Esophagus squamous epithelium (tissue), 5 donors: ENCODE data around the gene ANKS1B. TPM values are rescaled to one million over a fixed set of nuclear protein-coding genes. Genes with fewer than 3 reads are reported as not detected.
A peak's percentile ranks its signal among the peaks of the same experiment; 100 is the strongest.
"Not testable (repeated sequence)": the region's sequence is repeated elsewhere in the genome, so short reads cannot be mapped to it uniquely, and the experiment has no call there.

Experiments used
- DNase-seq: peaks from one replicate; lab custom pipeline; 2025; lab: John Stamatoyannopoulos, UW
- H3K27ac ChIP-seq, 4 donors: fragments of 200-600 bp; sonication (generic); one replicate each; pipeline ENCODE4 v1.5.1; 2016 to 2019; ENCODE audit warnings: mild to moderate bottlenecking in 1 of 4
- H3K27me3 ChIP-seq, 4 donors: fragments of 200-600 bp; sonication (generic); 1 replicate in 3 of 4; 2 replicates in 1 of 4; pipeline versions ENCODE4 v1.5.1 to v1.6.0; 2017 to 2021; ENCODE audit warnings: antibody characterized with exemption in 1 of 4
- H3K36me3 ChIP-seq, 3 donors: fragments of 200-600 bp; sonication (generic); one replicate each; pipeline ENCODE4 v1.5.1; 2016 to 2019
- H3K4me1 ChIP-seq, 3 donors: fragments of 200-600 bp; sonication (generic); one replicate each; pipeline ENCODE4 v1.5.1; 2017 to 2019
- H3K4me3 ChIP-seq, 4 donors: fragments of 200-600 bp; sonication (generic); 1 replicate in 3 of 4; 2 replicates in 1 of 4; pipeline ENCODE4 v1.5.1; 2016 to 2019; ENCODE audit warnings: mild to moderate bottlenecking in 2 of 4, moderate library complexity in 1 of 4
- H3K9me3 ChIP-seq, 3 donors: fragments of 200-600 bp; sonication (generic); one replicate each; pipeline ENCODE4 v1.5.1; 2016 to 2019
- POLR2A ChIP-seq, 4 donors: fragments of 450-650 bp; IDR thresholded peaks; one replicate each; pipeline ENCODE4 v1.6.1; 2017; ENCODE audit warnings: antibody characterized with exemption in 4 of 4, mild to moderate bottlenecking in 4 of 4, moderate library complexity in 3 of 4
- WGBS, 2 donors: methylation state at CpG; one replicate each; pipeline ENCODE4 v1.1.5; 2018; 5-methylcytosine and 5-hydroxymethylcytosine counted together
- intact Hi-C: fragments of 100-400 bp; cut with DNase I; formaldehyde crosslinking; loops from one replicate; pipeline ENCODE4 v1.15.0; 2022
- total RNA-seq, 4 donors: library from RNA; depleted of rRNA; stranded (reverse); fragments of >200 nt; gene quantifications; one replicate each; pipeline ENCODE4 v1.1.0, GENCODE V29; 2016
- TF ChIP-seq, protein P1 (sequence below), 6 experiments: fragments of 450-650 bp in 4 of 6; fragments of 200-600 bp in 2 of 6; sonication (generic) in 2 of 6; IDR thresholded peaks; one replicate each; pipeline ENCODE4 v1.5.1; 2016 to 2019; ENCODE audit warnings: antibody characterized with exemption in 6 of 6, mild to moderate bottlenecking in 4 of 6, moderate library complexity in 4 of 6
- donor health status: DM: yes; HTN: yes; CAD: no.

Gene ANKS1B
- total RNA-seq, 4 donors from 2014 or later, result 1.6 to 15.8 (median 8.1) TPM

DNA sequence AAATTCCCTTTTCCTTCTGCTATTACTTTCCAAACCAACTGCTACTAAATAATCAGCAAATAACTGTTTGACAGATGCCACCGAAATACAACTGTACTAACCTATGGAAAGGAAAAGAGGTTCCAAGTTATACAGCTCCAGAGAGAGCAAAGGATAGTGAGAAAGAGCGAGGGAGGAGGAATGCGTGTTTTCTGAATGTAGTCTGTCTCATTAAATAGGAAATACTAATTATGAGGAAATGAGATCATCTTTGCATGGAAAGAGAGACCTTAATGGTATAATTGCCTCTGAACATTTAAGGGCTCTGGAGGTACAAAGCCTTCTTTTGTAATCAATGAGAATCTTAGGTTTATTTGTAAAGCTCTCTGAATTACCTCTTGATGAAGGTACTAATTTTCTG lies 1144.4 kb downstream of the ANKS1B start:
- Histone ChIP-seq H3K27me3 (no peaks in the 10 kb centered on the region), H3K27ac (no peak overlapping the region), H3K4me3 (no peak overlapping the region), H3K9me3 (no peaks in the 10 kb centered on the region), H3K4me1 (no peaks in the 10 kb centered on the region), H3K36me3 (no peaks in the 10 kb centered on the region)
- intact Hi-C loops, result no loop called here
- no peak for DNase-seq
- 77 to 88% methylated on average over 3 of the region's 3 CpGs for WGBS, 2 donors
- TF ChIP-seq, protein P1, sequence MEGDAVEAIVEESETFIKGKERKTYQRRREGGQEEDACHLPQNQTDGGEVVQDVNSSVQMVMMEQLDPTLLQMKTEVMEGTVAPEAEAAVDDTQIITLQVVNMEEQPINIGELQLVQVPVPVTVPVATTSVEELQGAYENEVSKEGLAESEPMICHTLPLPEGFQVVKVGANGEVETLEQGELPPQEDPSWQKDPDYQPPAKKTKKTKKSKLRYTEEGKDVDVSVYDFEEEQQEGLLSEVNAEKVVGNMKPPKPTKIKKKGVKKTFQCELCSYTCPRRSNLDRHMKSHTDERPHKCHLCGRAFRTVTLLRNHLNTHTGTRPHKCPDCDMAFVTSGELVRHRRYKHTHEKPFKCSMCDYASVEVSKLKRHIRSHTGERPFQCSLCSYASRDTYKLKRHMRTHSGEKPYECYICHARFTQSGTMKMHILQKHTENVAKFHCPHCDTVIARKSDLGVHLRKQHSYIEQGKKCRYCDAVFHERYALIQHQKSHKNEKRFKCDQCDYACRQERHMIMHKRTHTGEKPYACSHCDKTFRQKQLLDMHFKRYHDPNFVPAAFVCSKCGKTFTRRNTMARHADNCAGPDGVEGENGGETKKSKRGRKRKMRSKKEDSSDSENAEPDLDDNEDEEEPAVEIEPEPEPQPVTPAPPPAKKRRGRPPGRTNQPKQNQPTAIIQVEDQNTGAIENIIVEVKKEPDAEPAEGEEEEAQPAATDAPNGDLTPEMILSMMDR (IDR thresholded peaks at IDR 0.05), result no peak
- TF ChIP-seq POLR2A (IDR thresholded peaks at IDR 0.05), result no peak

- H3K36me3 ChIP-seq, result no peaks in the 10 kb centered on the region
- no peak overlapping the region for H3K4me3 ChIP-seq
- no peak overlapping the region for H3K27ac ChIP-seq
- no peaks in the 10 kb centered on the region for H3K27me3 ChIP-seq
- H3K4me1 ChIP-seq, result no peaks in the 10 kb centered on the region
- TF ChIP-seq, protein P1 (IDR thresholded peaks at IDR 0.05), result peak in 1 of 6 experiments; percentile 25
- TF ChIP-seq POLR2A (IDR thresholded peaks at IDR 0.05), result no peak
- DNase-seq, result no peak
- intact Hi-C loops, result no loop called here
- H3K9me3 ChIP-seq, result no peaks in the 10 kb centered on the region
- WGBS, 2 donors, result 51 to 56% methylated on average over 7 of the region's 7 CpGs
These were observed 1146.5 kb downstream of the ANKS1B start for GRCh38 chr12:98838231-98838647.

DNA sequence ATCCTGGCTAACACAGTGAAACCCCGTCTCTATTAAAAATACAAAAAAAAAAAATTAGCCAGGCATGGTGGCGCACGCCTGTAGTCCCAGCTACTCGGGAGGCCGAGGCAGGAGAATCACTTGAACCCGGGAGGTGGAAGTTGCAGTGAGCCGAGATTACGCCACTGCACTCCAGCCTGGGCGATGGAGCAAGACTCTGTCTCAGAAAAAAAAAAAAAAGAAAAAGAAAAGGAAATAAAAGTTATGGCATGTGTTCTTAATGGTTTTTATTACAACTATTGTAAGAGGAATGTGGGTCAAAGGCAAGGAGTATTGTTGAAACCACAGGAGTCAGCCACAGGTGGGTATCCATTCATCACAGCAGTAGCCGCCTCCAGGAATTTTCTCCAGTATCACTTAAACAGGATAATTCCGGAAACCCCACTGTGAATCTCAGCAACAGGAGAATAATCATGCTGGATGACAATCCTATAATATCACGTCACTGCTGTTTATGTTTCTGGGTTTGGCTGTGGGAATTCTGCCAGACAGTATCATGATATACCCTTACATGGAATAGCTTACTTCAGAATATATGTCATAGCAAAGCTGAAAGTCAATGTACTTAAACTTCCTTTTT lies 1147.5 kb downstream of the ANKS1B start:
- intact Hi-C loops, result not testable (repeated sequence)

GRCh38 chr12:98830657-98831056 lies 1154.1 kb downstream of the ANKS1B start:
- intact Hi-C loops, result no loop called here
- no peaks in the 10 kb centered on the region for H3K4me1 ChIP-seq
- no peaks in the 10 kb centered on the region for H3K36me3 ChIP-seq
- TF ChIP-seq POLR2A (IDR thresholded peaks at IDR 0.05), result no peak
- TF ChIP-seq, protein P1 (IDR thresholded peaks at IDR 0.05), result no peak
- H3K27ac ChIP-seq, result no peak overlapping the region
- H3K4me3 ChIP-seq, result no peak overlapping the region
- DNase-seq, result no peak
- 76 to 82% methylated on average over 3 to 7 of the region's 7 CpGs for WGBS, 2 donors
- no peaks in the 10 kb centered on the region for H3K9me3 ChIP-seq
- no peaks in the 10 kb centered on the region for H3K27me3 ChIP-seq

More for the DNA sequence above, 1147.5 kb downstream of the ANKS1B start:
- H3K4me3 ChIP-seq, H3K4me1 ChIP-seq, H3K36me3 ChIP-seq, H3K27ac ChIP-seq, DNase-seq, H3K9me3 ChIP-seq, H3K27me3 ChIP-seq: not testable (repeated sequence)
- WGBS, 2 donors, result 69 to 89% methylated on average over 12 of the region's 12 CpGs

- H3K27me3 ChIP-seq, result no peaks in the 10 kb centered on the region
- no peak overlapping the region for H3K4me3 ChIP-seq
- no peaks in the 10 kb centered on the region for H3K9me3 ChIP-seq
- no peak for DNase-seq
- no peak for TF ChIP-seq POLR2A (IDR thresholded peaks at IDR 0.05)
- TF ChIP-seq, protein P1 (IDR thresholded peaks at IDR 0.05), result no peak
- H3K27ac ChIP-seq, result no peak overlapping the region
- no peaks in the 10 kb centered on the region for H3K4me1 ChIP-seq
- intact Hi-C loops, result no loop called here
- no peaks in the 10 kb centered on the region for H3K36me3 ChIP-seq
- WGBS, 2 donors, result 75 to 79% methylated on average over 8 of the region's 8 CpGs
These were observed 1155.7 kb downstream of the ANKS1B start for GRCh38 chr12:98828802-98829600.
